Measurements from ENCODE around the gene ATRX.
"Not testable (repeated sequence)": the region's sequence is repeated elsewhere in the genome, so short reads cannot be mapped to it uniquely, and the experiment has no call there.

ATRX gene

GRCh38 chrX:77622672-77623071 is 163.3 kb downstream of the ATRX start:
- no peak for DNase-seq (ENCODE audit: extremely low read depth, low read depth)
- H3K4me3 ChIP-seq (replicated peaks; ENCODE audit: low read depth, low read length): no peak overlapping the region
- no peak for TF ChIP-seq CTCF (IDR thresholded peaks at IDR 0.05; ENCODE audit: low read depth, low read length, missing control alignments)

- DNase-seq (ENCODE audit: extremely low read depth, low read depth): no peak
- no peak overlapping the region for H3K4me3 ChIP-seq (replicated peaks; ENCODE audit: low read depth, low read length)
- TF ChIP-seq CTCF (IDR thresholded peaks at IDR 0.05; ENCODE audit: low read depth, low read length, missing control alignments): no peak
These were observed 163.8 kb downstream of the ATRX start for GRCh38 chrX:77622233-77622632.

GRCh38 chrX:77621453-77621852 is 164.6 kb downstream of the ATRX start:
- not testable (repeated sequence) for H3K4me3 ChIP-seq (replicated peaks; ENCODE audit: low read depth, low read length)

GRCh38 chrX:77617206-77617605 is 168.8 kb downstream of the ATRX start:
- DNase-seq (ENCODE audit: extremely low read depth, low read depth): no peak
- TF ChIP-seq CTCF (IDR thresholded peaks at IDR 0.05; ENCODE audit: low read depth, low read length, missing control alignments): no peak
- no peak overlapping the region for H3K4me3 ChIP-seq (replicated peaks; ENCODE audit: low read depth, low read length)

More at GRCh38 chrX:77621453-77621852, 164.6 kb downstream of the ATRX start:
- not testable (repeated sequence) for DNase-seq (ENCODE audit: extremely low read depth, low read depth)

- TF ChIP-seq CTCF (IDR thresholded peaks at IDR 0.05; ENCODE audit: low read depth, low read length, missing control alignments): no peak
- no peak overlapping the region for H3K4me3 ChIP-seq (replicated peaks; ENCODE audit: low read depth, low read length)
- no peak for DNase-seq (ENCODE audit: extremely low read depth, low read depth)
These were observed 182.2 kb downstream of the ATRX start for GRCh38 chrX:77603635-77604336.

GRCh38 chrX:77597511-77597910 is 188.5 kb downstream of the ATRX start:
- DNase-seq (ENCODE audit: extremely low read depth, low read depth): no peak
- TF ChIP-seq CTCF (IDR thresholded peaks at IDR 0.05; ENCODE audit: low read depth, low read length, missing control alignments): no peak
- H3K4me3 ChIP-seq (replicated peaks; ENCODE audit: low read depth, low read length): no peak overlapping the region

GRCh38 chrX:77597090-77597489 is 188.9 kb downstream of the ATRX start:
- no peak overlapping the region for H3K4me3 ChIP-seq (replicated peaks; ENCODE audit: low read depth, low read length)
- no peak for DNase-seq (ENCODE audit: extremely low read depth, low read depth)
- TF ChIP-seq CTCF (IDR thresholded peaks at IDR 0.05; ENCODE audit: low read depth, low read length, missing control alignments): no peak

Data from HFF-Myc (cell line).